Mesenteric fat pad (tissue), 1 donor: ENCODE results near the gene ACOT7. TPM values are rescaled to one million over a fixed set of nuclear protein-coding genes. Genes with fewer than 3 reads are reported as not detected.
"Not testable (repeated sequence)": the region's sequence is repeated elsewhere in the genome, so short reads cannot be mapped to it uniquely, and the experiment has no call there.

Source experiments
- DNase-seq: peaks from one replicate; pipeline ENCODE4 v3.0.0-alpha.2; 2020; ENCODE audit warnings: low spot score
- total RNA-seq: library from RNA; stranded (reverse); fragmentation: NEBNext Ultra II Directional; extraction: Animal tissue kit (Norgen Biotek cat#: 25700); gene quantifications from one replicate; pipeline ENCODE4 v1.2.1, GENCODE V29; 2021
- donor health status: DM: yes; HTN: yes; CAD: no.

ACOT7 gene
- total RNA-seq, 1 donor from 2014 or later: 9.6 TPM

DNA sequence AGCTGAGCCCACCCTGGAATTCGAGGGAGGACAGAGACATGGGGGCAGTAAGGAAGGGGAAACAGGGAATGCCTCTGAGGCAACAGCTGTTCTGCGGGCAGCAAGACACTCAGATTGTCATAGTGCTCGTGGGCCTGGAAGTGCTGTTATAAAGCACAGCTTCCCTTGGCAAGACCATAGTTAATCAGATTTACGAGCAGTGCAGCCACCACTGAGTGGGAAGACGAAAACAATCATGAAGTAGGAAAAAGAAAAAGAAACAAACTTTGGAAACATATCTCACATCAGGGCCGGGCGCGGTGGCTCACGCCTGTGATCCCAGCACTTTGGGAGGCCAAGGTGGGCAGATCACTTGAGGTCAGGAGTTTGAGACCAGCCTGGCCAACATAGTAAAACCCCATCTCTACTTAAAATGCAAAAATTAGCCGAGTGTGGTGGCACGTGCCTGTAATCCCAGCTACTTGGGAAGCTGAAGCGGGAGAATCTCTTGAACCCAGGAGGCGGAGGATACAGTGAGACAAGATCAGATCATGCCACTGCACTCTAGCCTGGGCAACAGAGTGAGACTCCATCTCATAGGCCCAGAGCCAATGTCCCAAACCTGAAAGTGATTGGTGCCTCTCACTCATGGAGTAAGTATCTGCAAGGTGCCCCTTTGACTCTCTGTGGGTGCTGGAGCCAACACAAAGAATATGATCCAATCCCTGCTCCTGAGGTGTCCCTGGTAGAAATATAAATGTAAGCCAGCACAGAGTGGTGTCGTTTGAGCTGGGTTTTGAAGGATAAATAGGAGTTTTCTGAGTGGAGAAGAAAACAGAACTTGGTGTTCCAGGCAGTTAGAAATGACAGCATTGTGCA is 77.1 kb downstream of the ACOT7 start:
- no peak for DNase-seq

DNA sequence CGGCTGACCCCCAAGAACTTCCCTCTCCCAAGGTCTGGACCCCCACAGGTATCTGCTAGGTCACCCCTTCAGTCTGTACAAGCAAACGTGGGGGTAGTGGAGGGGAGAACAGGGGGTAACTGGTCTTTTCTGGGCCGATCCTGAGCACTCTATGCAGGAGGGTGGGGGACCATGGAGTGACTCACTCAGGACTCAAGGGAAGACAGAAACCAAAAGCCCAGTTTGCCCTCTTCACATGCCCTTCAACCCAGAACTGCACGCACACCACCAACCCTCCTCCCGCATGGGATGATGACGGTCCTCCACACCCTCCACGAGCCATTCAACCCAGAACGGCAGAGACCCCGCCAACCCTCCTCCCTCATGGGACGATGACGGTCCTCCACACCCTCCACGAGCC is 79.1 kb downstream of the ACOT7 start:
- no peak for DNase-seq

DNA sequence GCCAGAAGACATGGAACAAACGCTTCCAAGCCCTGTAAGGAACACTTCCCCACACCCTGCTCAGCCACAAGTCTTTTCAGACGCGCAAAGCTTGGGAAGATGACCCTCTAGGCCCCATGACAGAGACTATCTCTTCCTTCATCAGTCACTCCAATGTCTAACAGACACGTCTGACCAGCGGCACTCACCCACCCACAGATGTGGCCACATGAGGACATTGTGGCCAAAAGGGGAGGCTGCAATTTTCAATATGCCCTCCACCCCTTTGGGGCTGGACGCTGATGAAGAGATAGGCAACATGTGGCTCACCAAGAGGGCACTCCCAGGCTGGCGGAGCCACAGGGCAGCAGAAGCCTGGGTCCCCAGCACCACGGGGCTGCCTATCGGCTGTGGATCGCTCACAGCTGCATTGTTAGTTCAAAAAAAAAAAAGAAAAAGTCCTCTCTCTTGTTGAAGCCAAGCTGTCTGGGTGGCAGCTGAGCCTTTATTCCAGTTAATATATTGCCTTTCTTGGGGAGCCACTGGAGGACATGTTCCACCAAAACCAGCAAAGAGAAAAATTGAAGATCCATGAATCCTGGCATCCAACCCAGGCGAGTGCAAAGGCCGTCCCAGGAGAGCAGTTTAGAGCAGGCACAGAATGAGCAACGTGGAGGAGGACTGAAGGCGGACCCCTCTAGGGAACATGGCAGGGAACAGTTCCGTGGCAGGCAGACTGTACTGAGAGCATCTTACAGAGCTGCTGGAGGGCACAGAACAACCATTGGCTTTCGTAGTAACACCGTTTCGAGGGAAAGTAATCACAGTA is 80.0 kb downstream of the ACOT7 start:
- no peak for DNase-seq

GRCh38 chr1:6310116-6310848 is 83.3 kb downstream of the ACOT7 start:
- no peak for DNase-seq

- DNase-seq: no peak
These were observed 84.0 kb downstream of the ACOT7 start for GRCh38 chr1:6309564-6309963.

- DNase-seq: no peak
These were observed 85.1 kb downstream of the ACOT7 start for GRCh38 chr1:6308449-6308848.

- DNase-seq: not testable (repeated sequence)
These were observed 85.9 kb downstream of the ACOT7 start for GRCh38 chr1:6307682-6308081.

DNA sequence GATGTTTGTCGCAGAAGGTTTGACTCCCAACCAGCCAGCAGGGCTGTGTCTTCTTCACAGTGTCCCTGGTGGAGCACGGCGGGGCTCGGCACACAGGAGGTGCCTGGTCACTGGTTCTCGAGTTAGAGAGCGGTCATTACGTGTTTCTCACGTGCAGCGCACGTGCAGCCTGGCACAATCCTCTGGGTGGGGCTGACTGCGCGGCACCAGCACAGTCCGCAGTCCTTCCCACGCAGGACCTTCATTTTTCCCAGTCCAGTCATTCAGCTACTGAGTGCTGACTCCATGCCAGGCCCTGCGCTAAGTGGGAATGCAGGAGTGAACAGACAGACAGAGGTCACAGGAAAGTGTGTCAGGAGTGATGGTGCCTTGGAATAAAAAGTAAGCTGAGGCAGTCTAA is 86.5 kb downstream of the ACOT7 start:
- DNase-seq: no peak

DNA sequence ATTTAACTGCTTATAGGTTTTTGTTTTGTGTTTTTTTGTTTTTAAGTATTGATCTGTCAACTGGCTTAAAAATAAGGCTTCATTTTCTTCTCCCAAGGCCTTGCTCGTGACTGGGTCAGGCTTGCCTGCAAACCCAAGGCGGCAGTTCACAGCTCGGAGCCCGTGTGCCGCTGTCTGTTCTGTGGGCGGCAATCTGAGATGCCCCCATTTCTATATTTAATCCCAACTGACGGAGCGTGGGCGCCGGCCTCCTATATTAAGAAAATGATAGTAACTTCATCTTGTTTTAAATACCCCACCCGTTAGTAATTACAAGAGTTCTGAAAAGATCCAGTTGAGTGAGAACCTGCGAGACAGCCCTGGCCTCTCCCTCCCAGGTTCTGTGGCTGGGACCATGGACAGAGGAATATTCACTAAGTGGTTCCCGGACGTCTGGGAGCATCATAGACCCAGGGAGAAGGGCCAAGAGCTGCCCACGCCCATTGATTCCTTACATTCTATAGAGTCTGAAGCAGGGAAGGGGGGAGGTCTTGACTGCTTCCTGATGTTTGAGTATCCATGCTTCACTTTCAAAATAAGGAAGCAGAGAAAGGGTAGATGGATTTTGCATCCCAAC is 90.1 kb downstream of the ACOT7 start:
- DNase-seq: no peak

DNA sequence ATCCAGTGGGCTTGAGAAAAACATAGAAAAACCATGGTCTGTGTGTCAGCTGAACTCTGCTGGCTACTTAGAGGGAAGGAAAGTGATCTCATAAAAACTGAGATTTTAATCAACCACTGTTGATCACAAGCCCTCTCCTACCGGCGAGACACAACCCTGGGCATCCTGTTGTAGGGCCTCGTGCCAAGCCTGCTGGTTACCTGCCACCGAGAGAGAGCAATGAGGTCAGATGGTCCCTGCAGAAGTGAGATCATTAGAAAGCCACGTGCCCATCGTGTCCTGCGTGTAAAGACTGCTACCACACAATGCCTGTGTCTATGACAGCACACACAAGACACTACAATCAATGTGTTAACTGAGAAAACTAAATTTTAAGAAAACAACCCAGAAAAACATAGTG is 91.0 kb downstream of the ACOT7 start:
- no peak for DNase-seq

DNA sequence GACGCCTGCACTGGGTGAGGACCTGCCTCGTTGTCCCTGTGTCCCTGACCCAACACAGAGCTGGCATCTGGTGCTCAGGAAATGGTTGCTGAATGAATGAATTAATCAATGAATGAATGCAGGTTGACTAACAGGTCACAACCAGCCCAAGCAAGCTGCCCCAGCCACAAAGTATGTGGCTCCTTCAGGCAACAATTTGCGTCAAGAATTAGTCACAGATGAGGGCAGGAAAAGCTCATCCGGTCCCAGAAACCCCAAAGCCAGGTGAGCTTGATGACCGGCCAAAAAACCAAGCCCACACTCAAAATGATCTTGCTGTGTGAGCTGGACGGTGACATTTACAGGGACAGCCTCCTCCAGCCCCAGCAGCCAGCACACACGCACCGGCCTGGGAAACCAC is 92.0 kb downstream of the ACOT7 start:
- DNase-seq: no peak

DNA sequence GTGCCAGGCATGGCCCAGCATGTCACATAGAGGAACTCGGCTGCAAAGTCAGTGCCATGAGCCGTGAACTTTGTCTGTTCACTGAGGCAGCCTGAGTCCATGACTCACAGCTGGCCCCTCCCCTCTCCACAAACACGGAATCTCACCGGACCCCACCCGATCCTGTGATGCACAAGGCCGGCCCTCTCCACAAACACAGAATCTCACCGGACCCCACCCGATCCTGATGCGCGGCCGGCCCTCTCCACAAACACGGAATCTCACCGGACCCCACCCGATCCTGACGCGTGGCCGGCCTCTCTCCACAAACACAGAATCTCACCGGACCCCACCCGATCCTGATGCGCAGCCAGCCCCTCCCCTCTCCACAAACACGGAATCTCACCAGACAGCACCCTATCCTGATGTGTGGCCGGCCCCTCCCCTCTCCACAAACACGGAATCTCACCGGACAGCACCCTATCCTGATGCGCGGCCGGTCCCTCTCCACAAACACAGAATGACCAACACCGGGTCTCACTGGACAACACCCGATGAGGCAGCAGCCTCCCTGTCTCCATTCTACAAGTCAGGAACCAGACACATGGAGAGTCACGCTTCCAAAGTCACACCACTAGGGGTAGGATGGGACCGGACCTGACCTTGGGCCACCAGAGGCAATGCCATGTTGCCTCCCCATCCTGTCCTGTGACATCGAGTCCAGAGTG is 93.1 kb downstream of the ACOT7 start:
- no peak for DNase-seq

GRCh38 chr1:6299557-6300165 is 93.9 kb downstream of the ACOT7 start:
- no peak for DNase-seq

- DNase-seq: no peak
These were observed 94.6 kb downstream of the ACOT7 start for GRCh38 chr1:6298940-6299465.

- DNase-seq: no peak
These were observed 95.0 kb downstream of the ACOT7 start for GRCh38 chr1:6298530-6298929.

DNA sequence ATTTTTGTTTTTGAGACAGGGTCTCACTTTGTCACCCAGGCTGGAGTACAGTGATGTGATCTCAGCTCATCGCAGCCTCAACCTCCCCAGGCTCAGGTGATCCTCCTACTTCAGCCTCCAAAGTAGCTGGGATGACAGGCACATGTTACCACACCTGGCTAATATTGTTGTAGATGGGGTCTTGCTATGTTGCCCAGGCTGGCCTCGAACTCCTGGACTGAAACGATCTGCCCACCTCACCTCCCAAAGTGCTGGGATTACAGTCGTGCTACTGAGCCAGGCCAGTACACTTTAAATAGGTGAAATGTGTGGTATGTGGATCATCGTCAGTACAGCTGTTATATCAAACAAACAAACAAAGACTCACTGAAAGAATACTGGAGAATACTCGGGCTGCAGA is 97.7 kb downstream of the ACOT7 start:
- no peak for DNase-seq

DNA sequence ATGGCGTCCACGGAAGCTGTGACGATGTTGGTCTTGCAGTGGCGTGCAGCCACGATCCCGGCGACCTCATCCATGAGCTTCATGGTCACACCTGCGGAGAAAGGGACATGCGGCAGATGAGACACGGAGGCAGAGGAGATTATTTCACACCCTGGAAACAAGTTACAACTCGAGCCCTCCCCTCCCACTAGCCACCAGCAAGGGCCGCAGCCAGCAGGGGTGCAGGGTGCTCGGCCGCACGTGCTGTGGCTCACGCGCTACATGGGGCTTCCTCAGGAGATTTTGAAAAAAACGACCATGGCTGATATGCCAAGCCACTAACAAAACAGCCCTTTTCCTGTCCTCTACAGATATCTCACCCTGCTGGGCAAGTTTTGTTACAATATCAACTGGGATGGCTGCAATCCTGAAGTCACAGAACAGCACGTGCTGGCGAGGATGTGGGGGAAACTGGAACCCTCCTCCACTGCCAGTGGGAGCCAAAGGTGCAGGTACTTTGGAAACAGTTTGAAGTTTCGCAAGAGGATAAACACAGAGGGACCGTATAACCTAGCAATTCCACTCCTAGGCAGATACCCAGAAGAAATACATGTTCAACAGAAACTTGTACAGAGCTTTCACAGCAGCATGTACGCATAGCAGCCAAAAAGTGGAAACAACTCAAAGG is 98.5 kb downstream of the ACOT7 start:
- DNase-seq: no peak

DNA sequence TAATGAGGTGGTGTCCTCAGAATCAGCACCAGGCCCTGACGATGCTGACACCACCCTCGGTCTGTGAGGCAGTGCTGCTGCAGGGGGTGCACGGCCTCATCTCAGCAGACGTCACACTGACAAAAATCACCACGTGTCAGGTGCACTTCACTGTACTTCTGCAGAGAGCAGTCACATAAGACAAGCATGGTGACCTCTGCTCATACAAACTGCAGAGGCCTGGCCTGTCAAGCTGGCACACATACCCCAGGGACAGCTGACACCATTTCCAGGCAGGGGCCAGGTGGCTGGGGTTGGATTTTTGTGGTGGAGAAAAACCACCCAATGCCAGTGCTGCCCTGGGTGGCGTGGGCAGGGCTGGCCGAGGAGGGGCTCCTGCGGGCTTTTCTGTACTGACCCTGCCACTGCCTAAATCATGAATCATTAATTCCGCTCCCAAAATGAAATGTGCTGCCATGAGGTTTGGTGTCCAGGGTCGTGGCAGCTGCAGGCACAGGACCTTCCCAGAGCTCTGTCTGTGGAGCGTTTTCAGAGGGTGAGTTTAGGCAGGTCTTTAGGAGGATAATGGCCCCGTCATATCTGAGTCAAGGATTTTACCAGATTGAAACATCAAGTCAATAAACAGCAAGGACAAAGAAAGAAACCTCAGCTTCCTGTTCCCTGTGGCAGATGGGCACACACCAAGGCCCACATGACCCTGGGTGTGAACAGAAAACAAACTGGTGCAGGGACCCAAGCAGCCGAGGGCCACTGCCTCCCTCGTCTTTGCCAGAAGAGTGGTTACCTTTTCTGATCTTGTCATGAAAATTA is 99.3 kb downstream of the ACOT7 start:
- no peak for DNase-seq

GRCh38 chr1:6292102-6292501 is 101.5 kb downstream of the ACOT7 start:
- no peak for DNase-seq
